Glomerular endothelial cell (primary cell): ENCODE results near the gene CRADD. TPM values are rescaled to one million over a fixed set of nuclear protein-coding genes. Genes with fewer than 3 reads are reported as not detected.
"Not testable (repeated sequence)": the region's sequence is repeated elsewhere in the genome, so short reads cannot be mapped to it uniquely, and the experiment has no call there.

ENCODE experiments used
- DNase-seq: peaks from one replicate; pipeline ENCODE4 v3.0.0-alpha.2; 2011; ENCODE audit warnings: low read depth, low spot score; ENCODE audit errors: extremely low read depth
- total RNA-seq: library from RNA; depleted of rRNA; stranded (reverse); fragments of >200 nt; gene quantifications from 2 replicates; pipeline ENCODE4 v1.2.3, GENCODE V29; 2015

CRADD gene
- total RNA-seq, 1 donor from 2014 or later, result 21.1 TPM

GRCh38 chr12:93780101-93780641, 103.0 kb downstream of the CRADD start:
- DNase-seq, result no peak

GRCh38 chr12:93780886-93781285, 103.7 kb downstream of the CRADD start:
- not testable (repeated sequence) for DNase-seq

GRCh38 chr12:93781961-93782360, 104.8 kb downstream of the CRADD start:
- DNase-seq, result not testable (repeated sequence)

- no peak for DNase-seq
Measured at GRCh38 chr12:93782853-93783252, 105.7 kb downstream of the CRADD start.

- no peak for DNase-seq
Measured at GRCh38 chr12:93783832-93784231, 106.7 kb downstream of the CRADD start.

GRCh38 chr12:93784339-93785086, 107.3 kb downstream of the CRADD start:
- DNase-seq, result no peak

GRCh38 chr12:93785249-93786010, 108.3 kb downstream of the CRADD start:
- no peak for DNase-seq

- no peak for DNase-seq
Measured at GRCh38 chr12:93786656-93787397, 109.7 kb downstream of the CRADD start.

- DNase-seq, result no peak
Measured at GRCh38 chr12:93788853-93789252, 111.7 kb downstream of the CRADD start.

- no peak for DNase-seq
Measured at GRCh38 chr12:93789767-93790166, 112.6 kb downstream of the CRADD start.

GRCh38 chr12:93790472-93791152, 113.4 kb downstream of the CRADD start:
- no peak for DNase-seq

- DNase-seq, result no peak
Measured at GRCh38 chr12:93793007-93793406, 115.8 kb downstream of the CRADD start.

- DNase-seq, result no peak
Measured at GRCh38 chr12:93793983-93794382, 116.8 kb downstream of the CRADD start.

GRCh38 chr12:93794738-93795137, 117.6 kb downstream of the CRADD start:
- DNase-seq, result no peak

GRCh38 chr12:93795352-93795751, 118.2 kb downstream of the CRADD start:
- no peak for DNase-seq

- no peak for DNase-seq
Measured at GRCh38 chr12:93796729-93797128, 119.6 kb downstream of the CRADD start.

- DNase-seq, result no peak
Measured at GRCh38 chr12:93798279-93799151, 121.3 kb downstream of the CRADD start.

- not testable (repeated sequence) for DNase-seq
Measured at GRCh38 chr12:93801666-93802065, 124.5 kb downstream of the CRADD start.

- no peak for DNase-seq
Measured at GRCh38 chr12:93802293-93802692, 125.1 kb downstream of the CRADD start.
